Urothelium cell line (cell line): ENCODE measurements around the gene DMRTC2.

ENCODE experiments used
- DNase-seq: peaks from one replicate; pipeline ENCODE4 v3.0.0; 2011; ENCODE audit warnings: low spot score, mixed read lengths
- FAIRE-seq: peaks from 2 replicates; lab custom pipeline; 2011; peaks lifted over from hg19 to GRCh38; lab: Jason Lieb, UNC

Gene DMRTC2

DNA sequence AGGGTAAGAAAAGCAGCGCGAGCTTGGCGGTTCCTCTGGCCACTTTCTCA, at the start of gene DMRTC2:
Gene DMRTC2, plus strand, starts transcription at position 42 of the 50 bp plus-strand sequence. CDS start 2,387 bp downstream, outside the sequence.
- FAIRE-seq (no peak), DNase-seq (no peak)

- DNase-seq (no peak), FAIRE-seq (no peak)
These were observed 48.5 kb upstream of the DMRTC2 start, which contains the start of gene CEACAM3 for GRCh38 chr19:41796362-41796761. TSS of gene CEACAM3 (plus strand) at chr19:41796587. CDS start at chr19:41796678, 91 bp downstream.

GRCh38 chr19:41796901-41797300, 47.9 kb upstream of the DMRTC2 start:
- FAIRE-seq (no peak), DNase-seq (no peak)

- FAIRE-seq: no peak
- DNase-seq: no peak
These were observed 45.3 kb upstream of the DMRTC2 start for GRCh38 chr19:41799444-41800000.

DNA sequence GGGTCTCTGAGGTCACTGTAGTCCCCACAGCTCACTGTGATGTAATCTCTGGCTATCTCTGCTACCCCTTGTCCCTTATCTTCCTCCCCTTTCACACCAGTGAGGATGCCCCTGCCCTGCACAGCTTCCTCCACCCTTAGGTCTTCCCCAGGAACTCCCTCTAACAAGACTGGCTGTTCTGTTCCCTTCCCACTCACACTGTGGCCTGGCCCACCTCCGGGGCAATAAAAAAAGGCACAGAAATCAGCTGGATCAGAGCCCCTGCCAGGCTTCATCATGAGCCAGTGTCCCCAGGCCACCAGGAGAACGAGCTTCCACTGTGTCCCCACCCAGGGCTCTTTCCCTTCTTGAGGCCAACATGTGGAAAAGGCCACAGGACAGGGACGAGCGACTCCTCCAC, 43.8 kb upstream of the DMRTC2 start:
- no peak for DNase-seq
- no peak for FAIRE-seq

GRCh38 chr19:41801792-41802211, 43.0 kb upstream of the DMRTC2 start:
- FAIRE-seq (no peak), DNase-seq (no peak)

- no peak for DNase-seq
- no peak for FAIRE-seq
These were observed 42.1 kb upstream of the DMRTC2 start for GRCh38 chr19:41802770-41803169.

DNA sequence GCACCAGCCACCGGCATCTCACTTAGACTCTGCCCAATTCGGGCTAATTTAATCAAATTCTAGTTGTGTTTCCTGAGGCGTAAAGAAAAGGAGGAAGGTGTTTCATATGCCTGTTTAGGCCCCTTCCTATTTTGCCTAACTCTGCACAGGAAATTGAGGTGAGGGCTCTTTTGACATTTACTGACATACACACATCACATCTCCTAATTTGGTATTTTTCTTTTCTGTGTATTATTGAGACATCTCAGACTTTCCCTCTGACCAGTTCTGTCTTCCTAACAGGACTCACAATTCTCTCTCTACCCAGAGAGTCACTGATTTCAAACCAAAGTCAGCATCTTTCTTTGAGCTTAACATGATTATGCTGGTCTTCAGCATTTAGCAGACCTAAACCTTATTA, 40.5 kb upstream of the DMRTC2 start:
- DNase-seq: no peak

DNA sequence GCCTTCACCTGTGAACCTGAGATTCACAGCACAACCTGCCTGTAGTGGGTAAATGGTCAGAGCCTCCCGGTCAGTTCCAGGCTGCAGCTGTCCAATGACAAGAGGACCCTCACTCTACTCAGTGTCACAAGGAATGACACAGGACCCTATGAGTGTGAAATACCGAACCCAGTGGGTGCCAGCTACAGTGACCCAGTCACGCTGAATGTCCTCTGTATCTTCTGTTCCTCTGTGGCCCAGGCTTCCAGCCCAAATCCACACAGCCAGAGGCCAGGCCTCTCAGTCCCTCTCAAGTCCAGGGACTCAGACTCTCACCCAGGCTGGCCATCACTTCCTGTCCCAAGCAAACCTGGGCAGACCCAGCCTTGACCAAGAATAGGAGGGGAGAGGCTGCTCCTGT, 37.7 kb upstream of the DMRTC2 start:
- DNase-seq (no peak), FAIRE-seq (no peak)

More for the DNA sequence above, 40.5 kb upstream of the DMRTC2 start:
- no peak for FAIRE-seq

DNA sequence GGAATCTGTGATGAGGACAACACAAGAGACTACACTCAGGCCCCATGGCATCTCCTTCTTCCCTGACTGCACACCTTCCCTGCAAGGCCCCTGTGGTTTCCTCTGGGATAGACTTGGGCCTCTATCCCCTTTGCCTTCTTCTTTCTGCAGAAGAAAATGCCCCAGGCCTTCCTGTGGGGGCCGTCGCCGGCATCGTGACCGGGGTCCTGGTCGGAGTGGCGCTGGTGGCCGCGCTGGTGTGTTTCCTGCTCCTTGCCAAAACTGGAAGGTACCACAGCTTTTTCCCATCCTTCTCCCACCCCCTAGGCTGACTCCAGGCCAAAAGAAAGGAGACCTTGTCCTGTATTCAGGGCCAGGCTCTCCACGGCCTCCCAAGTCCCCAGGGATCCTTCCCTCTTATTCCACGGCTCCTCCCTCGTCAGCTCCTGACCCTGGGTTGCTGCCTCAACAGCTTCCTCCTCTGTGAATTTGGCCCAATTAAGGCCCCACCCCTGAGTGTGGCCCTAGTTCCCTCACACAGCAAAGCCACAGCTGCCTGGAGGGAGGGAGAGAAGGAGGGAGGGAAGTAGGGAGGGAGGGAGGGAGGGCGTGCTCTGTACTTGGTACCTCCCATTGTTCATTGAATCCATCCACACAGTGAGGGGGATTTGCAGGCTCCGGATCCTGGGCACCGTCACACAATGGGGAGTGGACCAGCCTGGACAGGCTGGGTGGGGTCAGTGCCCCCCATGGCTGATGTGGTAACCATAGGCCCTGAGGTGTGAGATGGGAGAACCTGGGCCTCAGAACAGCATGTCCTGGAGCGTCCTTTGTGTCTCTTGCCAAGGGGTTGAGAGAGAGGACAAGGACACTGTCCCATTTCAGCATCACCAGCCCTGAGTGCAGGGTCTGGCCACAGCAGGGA, 35.9 kb upstream of the DMRTC2 start:
- DNase-seq (no peak), FAIRE-seq (no peak)

DNA sequence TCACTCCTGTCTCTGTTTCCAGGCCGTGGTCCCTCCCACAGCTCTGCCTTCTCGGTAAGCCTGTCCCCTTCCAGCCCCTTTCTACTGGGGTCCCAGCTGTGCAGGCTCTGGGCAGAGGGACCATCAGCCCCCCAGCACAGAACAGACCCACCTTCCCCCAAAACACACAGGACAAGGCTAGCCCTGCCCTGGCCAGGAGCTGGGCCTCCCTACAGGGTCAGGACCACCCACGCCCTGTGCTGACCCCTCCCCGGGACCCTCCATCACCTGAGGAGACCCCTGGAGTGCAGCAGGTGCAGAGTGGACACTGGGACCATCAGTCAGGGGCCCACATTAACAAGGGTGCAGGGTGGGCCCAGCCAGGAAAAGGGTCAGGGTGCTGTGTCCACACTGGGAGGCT, 34.5 kb upstream of the DMRTC2 start:
- FAIRE-seq (no peak), DNase-seq (no peak)

GRCh38 chr19:41811036-41811435, 33.8 kb upstream of the DMRTC2 start:
- DNase-seq (no peak), FAIRE-seq (no peak)

DNA sequence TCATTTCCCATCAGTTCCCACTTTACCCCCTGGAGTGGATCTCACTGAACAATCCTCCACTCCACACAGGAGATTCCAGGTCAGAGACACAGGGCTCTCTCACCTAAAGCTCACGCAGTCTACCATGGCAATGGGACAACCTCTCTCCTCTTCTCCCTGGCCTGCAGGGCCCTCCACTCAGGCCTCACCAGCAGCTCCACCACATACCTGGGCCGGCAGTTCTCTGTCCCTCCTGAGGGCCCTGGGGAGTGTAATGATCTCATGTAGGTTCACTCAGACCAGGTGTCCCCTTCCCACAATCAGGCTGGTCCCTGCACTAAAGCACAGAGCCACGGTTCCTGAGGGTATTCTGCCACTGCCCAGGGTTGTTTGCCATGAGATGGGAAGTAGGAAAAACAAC, 32.9 kb upstream of the DMRTC2 start:
- FAIRE-seq (no peak), DNase-seq (no peak)

DNA sequence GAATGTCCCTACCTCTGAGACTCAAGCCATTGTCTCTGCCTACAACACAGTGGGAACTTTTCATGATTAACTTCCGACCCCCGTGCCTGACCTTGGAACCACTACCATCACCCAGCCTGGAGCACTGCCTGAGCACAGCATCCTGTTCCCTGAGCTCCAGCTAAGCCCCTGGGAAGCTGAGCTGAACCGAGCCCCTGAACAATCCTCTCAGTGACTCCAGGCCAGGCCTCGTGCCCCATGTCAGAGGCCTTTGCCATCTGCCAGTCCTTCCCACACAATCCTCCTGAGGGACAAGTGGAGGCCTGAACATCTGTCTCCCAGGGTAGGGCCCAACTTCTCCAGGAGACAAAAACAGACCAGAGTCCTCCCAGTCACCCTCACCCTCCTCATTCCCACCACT, 30.9 kb upstream of the DMRTC2 start:
- no peak for FAIRE-seq
- no peak for DNase-seq

DNA sequence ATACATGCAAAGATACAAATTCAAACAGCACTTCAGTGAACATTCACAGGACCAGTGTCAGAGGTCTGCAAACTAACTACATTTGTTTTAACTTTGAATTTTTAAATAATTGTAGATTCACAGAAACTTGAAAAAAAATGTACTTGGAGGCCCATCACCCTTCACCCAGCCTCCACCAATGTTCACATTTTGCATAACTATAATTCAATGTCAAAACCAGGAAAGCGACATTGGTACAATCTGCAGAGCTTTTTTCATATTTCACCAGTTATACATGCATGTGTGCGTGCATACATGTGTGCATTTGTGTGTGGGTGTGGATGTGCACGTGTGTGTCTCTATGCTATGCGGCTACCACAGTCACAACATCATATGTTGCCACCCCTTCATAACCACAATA, 29.5 kb upstream of the DMRTC2 start:
- FAIRE-seq (no peak), DNase-seq (no peak)

DNA sequence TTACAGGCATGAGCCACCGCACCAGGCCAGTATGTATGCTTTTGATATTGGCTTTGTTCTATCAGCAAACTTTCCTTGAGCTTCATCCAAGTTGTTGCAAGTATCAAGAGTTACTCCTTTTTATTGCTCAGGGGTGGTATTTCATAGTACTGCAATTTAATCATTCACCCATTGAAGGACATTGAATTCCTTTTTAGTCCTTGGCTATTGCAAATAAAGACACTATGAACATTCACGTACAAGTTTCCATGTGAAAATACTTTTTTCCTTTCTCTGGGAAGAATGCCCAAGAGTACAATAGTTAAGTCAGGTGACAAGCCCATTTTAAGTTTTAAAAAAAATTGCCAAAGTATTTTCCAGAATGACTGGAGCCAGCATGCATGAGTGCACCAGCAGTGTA, 28.1 kb upstream of the DMRTC2 start:
- FAIRE-seq (no peak), DNase-seq (no peak)

DNA sequence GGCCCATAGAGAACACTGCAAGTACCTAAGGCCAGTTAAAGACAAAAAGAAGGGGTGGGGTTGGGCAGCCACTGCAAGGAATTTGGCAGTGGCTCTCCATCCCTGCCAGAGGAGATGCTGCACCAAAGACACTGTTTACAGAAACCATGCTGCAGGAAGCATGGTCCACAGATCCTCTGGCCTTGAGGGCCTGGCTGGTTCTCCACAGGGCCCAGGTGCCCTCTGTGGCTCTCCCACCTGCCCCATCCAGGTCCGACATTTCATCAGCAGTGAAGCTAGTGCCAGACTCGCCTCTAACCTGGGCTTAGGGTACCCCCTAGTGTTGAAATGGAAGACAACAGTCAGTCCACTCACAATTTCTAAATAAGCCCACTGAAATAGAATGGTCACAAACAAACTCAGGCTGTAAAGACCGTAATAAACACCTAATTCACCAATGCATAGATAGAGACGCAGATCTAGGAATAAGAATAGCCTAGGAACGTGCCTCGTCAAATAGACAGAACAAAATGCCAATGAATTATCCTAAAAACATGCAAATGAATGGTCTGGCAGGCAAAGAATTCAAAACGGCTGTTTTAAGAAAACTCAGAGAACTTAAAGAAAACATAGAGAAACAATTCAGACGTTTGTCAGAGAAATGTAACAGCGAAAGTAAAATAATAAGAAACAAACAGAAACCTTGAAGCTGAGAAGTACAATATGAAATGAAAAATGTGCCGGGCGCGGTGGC, 23.7 kb upstream of the DMRTC2 start:
- FAIRE-seq (no peak), DNase-seq (peak; percentile 70)

DNA sequence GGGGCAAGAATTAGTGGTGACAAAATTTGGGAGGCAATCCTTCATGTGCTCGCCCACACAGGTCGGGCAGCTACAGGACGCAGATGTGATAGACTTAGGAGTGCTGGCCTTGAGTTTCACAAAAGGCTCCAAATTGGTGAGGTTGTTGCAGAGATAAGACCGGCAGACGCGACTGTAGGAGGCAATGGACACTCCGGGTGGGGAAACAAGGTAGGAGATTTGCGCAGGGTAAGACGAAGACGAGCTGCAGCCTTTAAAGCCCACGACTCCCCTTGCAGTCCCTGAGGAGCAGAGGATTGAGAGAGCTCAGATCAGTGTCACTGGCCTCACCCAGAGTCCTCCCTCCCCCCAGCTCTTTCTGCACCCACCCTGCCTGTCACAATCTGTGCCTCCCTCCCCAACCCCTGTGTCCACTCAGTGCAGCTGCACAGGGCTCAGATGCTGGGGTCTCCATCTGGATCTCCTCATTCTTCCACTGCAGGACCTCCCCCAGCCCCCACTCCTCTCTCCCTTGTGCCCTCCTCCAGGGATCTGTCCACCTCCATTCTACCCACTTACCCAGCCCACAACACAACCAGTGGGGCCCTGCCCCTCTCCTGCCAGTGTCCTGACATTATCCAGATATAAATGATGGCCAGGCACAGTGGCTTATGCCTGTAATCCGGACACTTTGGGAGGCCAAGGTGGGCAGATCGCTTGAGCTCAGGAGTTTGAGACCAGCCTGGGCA, 6.7 kb upstream of the DMRTC2 start:
- DNase-seq (no peak), FAIRE-seq (no peak)

- no peak for FAIRE-seq
- no peak for DNase-seq
These were observed 5.6 kb upstream of the DMRTC2 start for GRCh38 chr19:41839211-41839610.

DNA sequence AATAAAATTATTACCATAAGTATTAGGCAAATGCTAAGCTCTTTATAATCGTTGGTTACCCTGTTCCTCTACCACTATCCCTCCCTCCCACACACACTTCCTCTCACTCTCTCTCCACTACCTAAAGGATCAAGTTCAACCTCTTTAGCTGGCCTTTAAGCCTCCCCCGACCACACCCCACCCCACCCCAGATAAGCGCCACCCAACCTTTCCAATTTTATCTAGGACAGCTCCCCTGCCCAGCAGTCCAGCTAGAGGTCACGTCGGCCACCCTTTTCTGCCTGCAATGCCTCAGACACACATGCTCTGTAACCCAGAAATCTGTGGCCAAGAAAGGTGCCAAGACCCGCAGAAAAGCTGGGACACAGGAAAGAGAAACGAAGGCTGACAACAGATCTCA, 1.5 kb upstream of the DMRTC2 start:
- FAIRE-seq (no peak), DNase-seq (peak; percentile 1)

GRCh38 chr19:41844601-41845000, 241 bp upstream of the DMRTC2 start, which contains the start of gene LYPD4:
TSS of gene LYPD4 (minus strand) at chr19:41844683. CDS start at chr19:41839285, 5,398 bp downstream.
- DNase-seq (peak; percentile 1), FAIRE-seq (no peak)
